SW480 (cell line): ENCODE results near the gene PTPRB.
A peak's percentile ranks its signal among the peaks of the same experiment; 100 is the strongest.

ENCODE experiments used
- DNase-seq: peaks from one replicate; pipeline ENCODE4 v3.0.0-alpha.2; 2016; ENCODE audit warnings: low spot score

The PTPRB gene

DNA sequence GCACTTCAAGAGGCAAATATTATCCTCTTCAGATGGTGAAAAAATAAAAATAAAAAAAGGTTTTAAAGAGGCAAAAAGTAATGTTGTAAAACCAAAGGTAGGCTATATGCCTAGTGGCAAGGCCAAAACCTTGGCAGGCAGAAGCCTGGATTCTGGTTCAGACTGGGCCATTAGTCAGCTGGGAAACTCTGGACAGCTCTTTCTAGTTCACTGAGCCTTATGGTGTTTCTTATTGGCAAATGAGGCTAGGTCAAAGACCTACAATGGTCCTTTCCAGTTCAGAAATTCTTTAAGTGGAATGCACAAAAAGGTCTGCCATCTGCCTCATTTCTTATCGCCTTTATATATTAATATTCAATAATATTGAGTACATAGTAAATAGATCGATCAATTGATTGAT lies 44.6 kb downstream of the PTPRB start:
- DNase-seq, result no peak

DNA sequence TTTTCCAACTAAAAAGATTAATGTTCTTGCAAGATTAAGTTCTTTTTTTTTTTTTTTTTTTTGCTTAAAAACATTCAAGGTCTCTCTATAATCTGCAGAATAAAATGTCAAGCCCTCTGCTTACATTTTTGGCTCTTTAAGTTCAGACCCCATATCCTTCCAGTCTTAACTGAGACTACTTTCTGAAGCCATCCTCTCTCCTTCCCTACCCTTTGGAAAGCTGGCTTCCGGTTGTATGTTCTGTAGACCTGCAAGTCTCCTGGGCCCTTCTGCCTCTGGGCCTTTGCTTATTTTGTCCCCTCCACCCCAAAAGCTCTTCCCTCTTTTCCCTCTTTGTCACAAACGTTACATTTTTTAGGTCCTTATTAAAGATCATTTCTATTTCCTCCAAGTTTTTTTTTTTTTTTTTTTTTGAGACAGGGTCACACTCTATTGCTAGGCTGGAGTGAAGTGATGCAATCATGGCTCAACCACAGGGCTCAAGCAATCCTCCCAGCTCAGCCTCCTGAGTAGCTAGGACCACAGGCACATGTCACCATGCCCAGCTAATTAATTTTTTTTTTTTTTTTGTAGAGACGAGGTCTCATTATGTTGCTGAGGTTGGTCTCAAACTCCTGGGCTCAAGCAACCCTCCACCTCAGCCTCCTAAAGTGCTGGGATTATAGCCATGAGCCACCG lies 46.5 kb downstream of the PTPRB start:
- no peak for DNase-seq

DNA sequence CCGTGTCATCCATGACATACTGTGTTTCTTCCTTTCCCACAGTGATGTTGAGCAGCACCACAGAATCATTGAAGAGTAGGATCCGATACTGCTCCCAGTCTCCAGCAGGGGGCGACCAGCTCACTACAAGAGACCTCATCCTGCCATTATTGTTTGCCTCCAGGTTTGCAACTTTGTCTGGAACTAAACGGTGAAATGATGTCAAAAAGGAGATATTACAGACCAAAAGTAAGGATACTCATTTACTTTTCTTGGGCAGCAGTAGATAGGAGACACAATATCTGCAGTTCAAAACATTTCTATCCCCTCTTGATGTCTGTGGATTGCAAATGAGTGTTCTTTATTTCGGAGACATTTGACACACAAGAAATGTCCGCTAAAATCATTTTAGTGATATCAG lies 47.2 kb downstream of the PTPRB start:
- DNase-seq, result peak; percentile 51

DNA sequence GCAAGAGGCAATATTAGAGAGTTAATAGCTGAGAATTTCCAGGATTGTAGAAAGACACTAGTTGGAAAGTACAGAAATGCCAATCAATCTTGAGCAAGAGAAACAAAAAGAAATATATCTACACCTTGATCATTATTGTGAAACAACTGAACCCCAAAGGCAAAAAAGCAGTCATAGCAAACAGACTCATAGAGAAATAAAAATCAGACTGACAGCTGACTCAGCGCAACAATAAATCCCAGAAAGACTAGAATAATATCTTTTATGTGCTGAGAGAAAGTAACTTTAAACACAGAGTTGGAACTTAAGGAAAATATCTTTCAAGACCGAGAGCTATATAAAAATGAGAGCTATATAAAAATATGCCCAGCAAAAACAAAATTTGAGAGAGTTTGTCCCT lies 52.9 kb downstream of the PTPRB start:
- DNase-seq, result no peak

DNA sequence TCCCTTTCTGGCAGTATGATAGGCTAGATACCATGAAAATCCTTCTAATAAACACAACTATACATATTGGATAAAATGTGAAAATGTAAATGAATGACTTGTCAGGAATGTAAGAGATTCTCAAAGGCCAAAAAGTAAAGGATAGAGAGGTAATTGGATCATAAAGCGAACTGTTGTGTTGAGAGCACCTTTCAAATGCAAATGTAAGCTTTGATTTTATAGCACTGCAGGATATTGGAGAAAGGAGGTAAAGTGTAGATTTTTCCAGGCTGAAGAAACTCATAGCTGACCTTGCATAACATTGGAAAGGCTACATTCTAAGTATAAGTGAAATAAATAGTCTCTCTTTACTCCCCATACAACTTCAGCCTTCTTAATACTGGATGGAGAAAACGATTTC lies 54.0 kb downstream of the PTPRB start:
- DNase-seq, result no peak

DNA sequence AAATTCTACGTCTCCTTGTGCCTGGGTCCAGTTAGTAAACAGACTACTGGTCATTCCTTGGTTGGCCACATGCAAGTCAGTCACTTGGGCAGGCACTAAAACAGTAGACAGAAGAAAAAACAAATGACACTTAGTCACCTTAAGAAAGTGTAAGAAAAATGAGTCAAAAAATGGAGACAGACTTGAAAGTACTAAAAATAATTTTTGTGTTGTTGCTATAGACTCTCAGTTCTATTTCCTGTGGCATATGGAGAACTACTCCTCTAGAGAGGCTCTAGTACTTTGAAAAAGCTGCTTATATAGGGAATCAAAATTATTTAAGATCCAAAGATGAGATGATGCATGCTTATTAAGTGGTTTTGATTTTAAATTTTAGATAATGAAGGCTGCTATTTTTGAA lies 56.0 kb downstream of the PTPRB start:
- DNase-seq, result no peak

DNA sequence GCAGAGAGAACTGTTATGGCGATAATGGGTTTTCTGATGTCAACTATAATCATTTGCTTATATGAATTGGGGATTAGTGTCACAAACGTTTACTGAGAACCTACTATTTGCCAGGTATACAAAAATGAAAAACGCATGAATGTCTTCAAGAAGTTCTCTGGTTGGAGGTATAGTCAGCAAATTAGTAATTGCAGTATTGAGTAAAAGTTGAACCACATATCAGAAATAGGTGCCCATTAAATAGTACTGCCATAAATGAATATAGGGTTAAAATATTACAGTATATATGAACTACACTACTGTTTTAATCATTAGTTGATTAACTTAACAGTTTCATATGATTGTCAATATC lies 60.0 kb downstream of the PTPRB start:
- no peak for DNase-seq

DNA sequence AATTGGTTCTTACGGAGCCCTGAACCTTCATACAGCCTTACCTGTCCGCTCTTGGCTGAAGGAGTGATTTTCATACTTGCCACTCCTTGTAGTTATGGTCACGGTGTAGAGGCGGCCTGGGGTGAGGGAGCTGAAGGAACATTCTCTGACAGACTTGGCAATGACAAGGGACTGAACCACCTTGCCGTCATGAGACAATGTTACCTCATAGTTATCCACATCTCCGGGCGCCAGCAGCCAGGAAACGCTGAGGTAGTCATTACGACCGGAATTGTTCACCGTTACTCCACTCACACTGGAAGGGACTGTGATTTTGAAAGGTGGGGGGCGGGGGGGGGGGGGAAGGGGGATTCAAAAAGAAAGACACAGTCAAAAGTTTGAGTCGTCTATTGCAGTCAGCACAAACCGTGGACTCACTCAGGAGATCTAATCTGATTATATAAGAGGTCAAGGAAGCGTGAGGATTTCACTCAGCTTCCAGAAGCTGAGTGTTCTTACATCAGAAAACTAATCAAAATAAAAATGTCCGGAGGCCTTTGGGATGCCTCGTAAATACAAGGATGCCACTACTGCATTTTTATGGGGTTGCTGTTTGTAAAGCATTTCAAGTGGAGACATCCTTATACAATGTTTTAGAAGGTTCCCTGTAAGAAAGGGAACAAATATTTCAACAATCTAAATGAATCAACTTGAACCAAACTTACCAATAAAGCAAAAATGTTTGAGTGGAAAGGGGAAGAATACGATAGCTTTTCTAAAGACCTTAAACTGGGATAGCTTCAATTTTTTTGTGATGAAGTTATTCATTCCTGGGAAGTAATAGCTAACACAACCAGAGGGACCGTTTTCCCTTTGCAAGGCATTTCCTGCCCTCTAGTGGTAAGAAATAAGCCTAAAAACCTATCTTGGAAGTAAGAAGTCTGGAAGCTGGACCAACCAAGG lies 60.6 kb downstream of the PTPRB start:
- peak; percentile 74 for DNase-seq

DNA sequence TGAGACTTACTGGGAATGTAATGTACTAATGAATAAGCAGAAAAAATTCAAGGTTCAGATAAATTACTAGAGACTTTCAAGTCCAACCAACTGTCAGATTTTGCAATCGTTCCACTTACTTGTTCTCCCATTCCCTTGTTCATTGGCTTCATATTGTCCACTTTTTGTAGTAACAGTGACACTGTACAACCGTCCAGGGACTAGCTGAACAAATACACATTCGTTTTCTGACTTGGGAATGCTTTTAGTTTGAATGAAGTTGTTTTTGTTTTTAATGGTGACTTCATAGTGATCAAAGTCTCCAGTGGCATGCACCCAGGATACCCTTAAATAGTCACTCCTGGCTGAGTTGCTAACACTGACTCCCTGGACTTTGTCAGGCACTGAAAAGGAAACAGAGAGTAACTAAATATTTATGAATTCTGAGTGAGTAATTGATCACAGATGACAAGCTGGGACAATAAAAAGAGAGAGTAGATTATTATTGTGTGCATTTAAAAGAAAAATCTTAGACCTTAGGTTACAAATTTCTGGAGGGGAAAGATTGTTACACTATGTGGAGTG lies 65.4 kb downstream of the PTPRB start:
- no peak for DNase-seq

DNA sequence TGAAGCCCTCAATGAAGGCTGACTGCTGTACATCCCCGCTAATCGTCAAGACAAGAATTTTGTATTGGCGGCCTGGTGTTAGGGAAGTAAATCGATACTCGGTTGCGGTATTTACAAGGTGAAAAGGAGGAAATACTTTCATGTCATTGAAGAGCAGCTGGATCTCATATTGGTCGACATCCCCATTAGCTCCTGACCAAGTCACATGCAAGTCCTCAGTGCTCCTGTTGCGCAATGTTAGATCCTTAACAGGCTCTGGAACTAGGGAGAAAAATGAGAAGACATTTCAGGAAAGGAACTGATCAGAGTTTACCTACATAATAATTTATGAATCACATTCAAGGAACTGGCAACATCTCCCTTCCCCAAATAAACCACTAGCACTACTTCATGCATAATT lies 66.2 kb downstream of the PTPRB start:
- DNase-seq, result no peak

DNA sequence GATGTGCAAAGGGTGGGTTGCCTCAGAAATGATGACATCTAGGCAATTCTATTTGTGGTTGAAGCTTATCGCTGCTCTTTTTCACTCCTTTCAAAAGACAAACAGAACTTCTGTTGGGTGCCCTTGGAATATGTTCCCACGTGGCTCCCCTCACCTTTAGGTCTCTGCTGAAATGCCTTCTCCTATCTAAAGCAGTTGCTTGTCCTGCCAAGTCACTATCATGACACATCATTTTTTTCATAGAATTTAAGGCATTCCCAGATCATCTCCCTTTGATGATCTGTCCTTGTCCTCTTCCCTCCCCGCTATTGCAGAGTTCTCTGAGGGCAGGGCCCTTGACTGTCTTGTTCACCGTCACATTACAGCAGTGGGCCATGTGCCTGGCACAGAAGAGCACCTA lies 75.7 kb downstream of the PTPRB start:
- DNase-seq, result no peak

DNA sequence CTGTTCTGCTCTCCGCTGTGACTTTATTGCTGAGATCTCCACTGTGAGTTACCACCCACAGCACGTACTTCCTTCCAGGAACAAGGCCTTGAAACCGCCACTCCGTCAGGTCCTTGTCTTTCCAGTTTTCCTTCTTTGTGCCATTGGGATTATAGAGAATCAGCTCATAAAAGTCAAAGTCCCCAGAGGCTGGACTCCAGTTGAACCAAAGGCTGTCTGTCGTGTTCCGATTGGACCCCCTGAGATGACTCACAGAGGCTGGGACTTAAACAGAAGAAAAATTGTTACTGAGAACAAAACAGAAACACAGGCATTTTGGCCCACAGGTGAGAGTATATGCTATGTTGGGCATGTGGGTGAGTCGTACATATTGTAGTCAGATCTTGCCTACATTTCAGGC lies 76.6 kb downstream of the PTPRB start:
- no peak for DNase-seq

DNA sequence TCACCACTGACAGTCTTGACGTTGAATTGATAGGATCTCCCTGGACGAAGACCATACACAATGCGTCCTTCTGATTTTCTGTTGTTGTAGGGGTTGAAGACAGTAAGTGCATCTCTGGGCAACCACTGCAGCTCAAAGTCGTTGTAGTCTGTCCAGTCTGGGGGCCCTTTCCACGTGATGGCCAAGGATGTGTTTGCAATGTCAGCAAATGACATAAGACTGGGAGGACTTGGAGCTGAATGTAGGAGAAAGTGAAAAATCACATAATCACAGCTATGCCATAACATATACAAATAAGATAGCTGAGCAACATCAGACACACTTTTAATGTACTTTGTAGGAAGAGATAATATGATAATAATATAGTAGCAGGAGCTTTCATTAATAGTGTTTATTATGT lies 77.8 kb downstream of the PTPRB start:
- DNase-seq, result no peak

DNA sequence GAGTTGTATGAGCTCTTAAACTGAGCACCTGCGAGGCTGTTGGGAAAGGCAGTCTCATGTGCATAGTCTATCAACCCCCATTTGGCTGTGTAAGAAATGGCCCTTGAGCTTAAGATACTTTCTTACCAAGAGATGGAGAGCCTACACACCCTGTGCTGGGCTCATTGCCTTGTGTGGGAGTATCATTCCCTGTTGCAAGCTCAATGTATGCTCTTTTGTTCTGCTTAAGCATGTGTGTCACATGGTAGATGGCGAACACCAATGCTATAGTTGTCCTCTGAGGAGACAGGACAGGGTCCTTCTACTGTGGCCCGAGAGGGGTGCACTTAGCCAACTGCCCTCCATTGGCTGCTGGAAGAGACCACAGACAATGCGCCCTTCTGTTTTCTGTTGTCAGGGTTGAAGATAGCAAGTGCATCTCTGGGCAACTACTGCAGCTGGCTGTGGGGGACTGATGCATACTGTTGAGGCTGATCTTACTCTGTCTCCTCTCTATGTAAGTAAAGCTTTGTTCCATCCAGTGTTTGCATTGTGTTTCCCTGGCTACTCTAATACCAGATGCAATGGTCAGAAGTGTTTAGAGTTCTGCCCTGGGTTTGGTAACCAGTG lies 79.5 kb downstream of the PTPRB start:
- no peak for DNase-seq

DNA sequence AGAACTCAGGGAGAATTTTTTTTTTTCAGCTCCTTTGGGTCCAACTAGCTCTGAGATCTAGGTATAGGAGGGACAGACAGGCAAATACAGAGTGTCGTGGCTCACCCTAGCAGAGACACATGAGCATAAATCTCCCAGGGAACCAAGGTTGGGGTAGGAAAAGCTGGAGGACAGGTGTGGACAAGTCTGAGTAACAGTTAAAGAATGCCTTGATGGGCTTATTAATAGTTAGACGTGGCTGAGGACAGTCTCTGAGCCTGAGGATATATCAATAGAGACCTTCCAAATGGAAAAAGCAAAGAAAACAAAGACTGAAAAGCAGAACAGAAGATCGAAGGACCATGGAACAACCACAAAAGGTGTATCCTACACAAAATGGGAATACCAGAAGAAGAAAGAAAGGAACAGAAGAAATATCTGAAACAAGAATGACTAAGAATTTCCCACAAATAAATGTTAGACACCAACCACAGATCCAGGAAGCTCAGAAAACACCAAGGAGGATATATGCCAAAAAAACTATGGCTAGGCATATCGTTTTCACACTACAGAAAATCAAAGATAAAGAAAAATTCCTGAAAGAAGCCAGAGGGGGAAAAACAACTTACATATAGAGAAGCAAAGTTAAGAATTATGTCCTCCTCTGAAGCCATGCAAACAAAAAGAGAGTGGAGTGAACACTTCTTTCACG lies 80.9 kb downstream of the PTPRB start:
- peak; percentile 59 for DNase-seq

DNA sequence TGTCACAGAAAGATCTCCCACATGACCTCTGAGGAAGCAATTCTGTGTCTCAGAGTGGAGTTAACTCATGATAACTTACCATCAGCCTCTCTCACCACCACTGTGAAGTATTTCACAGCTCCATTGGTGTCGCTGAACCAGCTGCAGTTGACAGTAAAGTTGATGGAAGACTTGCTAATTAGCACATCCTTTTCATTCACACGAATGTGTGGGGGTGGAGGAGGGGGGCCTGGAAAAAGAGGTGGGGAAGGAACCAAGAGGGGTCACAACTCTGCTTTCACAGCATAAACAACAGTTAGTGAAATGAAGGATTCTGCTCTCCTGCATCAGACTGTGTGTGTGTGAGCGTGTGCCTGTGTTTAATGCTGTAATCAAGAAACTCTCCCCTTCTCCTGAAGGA lies 82.1 kb downstream of the PTPRB start:
- no peak for DNase-seq

DNA sequence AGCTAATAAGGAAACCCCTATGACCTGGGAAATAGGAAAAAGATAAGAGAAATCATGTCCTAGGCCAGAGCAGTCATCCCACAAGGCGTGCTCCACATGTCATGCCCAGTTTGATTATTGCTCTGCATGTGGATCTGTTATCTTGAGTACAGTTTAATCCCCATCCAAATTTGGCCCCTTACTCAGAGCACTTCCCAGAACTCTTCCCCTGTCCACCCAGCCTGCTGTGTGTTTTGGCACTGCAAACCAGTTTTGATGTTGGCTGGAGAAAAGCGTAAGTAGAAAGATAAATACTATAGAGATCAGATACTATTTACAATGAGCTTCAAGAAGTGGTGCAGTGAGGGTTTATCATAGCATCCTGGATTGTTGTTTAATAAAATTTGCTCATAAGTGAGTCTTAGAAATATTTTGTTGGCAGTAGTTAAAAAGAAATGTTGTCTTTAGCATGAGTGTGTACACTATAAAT lies 83.8 kb downstream of the PTPRB start:
- DNase-seq, result no peak

DNA sequence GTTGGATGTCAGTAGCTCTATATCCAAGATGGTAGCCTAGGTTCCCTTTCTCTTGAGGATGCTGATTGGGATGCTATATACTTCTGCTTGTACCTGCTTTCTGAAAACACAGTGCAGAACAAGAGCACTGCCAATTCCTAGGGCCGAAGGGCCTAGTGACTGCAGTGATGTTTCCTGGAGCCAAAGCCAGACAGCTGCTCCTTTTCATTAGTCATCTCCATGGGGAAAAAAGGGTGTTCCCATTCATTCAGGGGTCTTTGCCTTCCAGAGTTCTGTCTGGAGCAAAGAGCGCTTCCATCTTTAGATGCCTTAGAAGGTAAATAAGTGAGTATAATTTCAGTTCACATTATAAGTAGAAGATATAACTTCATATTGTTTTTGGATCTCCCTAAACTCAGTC lies 85.5 kb downstream of the PTPRB start:
- DNase-seq, result no peak

DNA sequence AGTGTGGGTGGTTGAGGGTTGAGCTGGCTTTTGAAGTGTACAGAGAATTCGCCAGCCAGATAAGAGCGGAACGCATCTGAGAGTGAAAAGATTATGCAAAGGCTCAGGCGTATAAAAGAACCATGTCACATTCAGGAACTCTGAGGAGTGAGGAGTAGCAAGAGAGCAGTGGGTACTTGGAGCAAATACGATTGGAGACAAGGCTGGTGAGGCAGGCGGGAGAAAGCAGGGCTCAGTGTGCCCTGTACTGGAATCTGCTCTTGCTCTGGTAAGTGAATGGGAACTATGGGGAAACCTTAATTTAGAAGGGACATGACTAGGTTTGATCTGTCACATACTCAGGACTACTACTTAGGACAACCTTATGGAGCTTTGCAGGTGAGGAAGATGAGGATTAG lies 87.0 kb downstream of the PTPRB start:
- DNase-seq, result no peak

DNA sequence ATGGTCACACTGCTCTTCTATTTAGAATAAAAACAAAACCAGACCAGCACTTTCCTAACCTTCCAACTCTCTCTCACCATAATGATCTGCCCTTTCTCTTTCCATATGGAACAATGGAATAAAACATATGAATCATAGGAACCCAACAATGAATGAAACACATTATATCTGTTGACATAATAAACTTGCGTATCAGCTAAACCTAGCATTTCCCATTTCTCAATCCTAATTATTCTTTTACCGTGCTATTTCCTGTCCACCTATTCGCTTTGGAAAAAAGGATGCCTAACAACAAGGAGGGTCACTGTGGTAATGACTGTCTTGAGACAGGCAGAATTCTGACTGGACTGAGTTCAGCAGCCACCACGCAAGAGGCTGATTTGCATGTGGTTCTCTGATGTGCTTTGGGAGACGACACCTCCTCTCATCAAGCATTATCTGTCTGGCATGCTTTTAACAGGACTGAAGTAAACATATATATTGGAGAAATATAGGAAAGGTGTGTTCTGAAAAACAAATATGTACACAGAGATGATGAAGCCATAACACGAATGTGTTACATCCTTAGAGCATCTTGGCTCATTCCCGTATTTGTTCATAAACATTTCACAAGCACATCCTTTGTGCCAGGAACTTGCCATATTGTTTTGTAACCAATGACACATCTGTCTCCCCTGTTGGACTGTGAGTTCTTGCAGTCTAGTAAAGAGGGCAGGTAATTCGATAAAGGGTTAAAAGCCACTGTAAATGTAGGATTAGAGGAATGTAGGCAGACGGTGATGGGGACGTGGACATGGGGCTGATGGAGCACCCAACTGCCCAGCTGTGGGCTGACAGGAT lies 87.7 kb downstream of the PTPRB start:
- DNase-seq, result no peak

DNA sequence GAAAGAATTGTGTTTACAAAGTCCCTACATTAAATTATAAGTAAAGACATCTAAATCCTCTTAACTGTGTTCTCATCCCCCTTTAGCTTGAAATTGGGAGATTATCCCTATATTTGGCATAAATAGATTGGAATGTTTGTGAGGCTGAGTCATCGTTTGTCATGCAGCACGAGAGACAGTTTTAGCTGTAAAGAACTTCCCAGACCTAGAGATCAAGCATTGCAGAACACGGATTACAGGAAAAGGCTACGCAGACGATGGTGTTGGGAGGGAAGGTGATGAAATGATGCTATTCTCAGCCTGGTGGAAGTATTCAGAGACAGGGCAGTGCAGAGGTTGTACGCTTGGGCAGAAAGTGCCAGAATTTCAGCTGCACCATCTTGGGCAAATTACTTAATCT lies 93.8 kb downstream of the PTPRB start:
- peak; percentile 33 for DNase-seq
